OCI-LY7 (cell line): Measurements from ENCODE around the gene CD1E.

Source experiments
- EZH2phosphoT487 ChIP-seq: fragments of 200-600 bp; sonication (generic); IDR thresholded peaks from 2 replicates; pipeline ENCODE4 v1.6.1; 2018; ENCODE audit warnings: low read depth, borderline replicate concordance, mild to moderate bottlenecking, mixed run types, antibody characterized with exemption, low read length, moderate library complexity, mixed read lengths
- TF ChIP-seq, protein P1 (sequence below): fragments of 200-600 bp; sonication (generic); conservative IDR thresholded peaks from 2 replicates; pipeline ENCODE4 v1.5.1; 2014; ENCODE audit warnings: mild to moderate bottlenecking, antibody characterized with exemption, low read length, moderate library complexity, mixed read lengths

DNA sequence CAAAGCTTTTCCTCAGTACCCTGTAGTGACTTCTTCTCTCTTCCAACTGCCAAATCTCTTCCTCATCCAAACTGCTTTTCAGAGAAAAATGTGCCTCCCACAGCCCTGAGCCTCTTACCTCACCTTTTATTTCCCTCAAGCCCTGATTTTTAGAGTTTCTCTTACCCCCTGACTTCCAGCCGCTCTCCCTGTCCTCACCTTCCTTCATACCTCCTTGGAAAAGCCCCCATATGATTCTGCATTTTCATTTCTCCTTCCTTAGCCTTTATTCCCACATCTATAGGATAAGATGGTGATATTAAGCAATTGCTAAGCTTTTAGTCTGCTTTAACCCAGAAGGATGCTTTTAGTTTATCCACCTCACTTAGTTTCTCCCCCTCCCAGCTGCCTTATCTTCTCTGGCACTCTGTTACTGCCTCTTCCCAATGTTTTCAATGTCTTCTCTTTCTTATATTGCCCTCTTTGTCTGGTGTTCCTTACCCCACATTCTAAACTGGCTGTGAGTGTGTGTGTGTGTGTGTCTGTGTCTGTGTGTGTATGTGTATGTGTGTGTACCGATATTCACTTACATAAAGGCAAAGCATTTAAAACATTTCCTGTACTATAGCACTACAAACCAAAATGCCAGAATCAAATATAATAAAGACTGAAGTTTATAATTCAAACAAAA is 22.1 kb upstream of the CD1E start, which contains the start of gene CD1B:
- TF ChIP-seq, protein P1, sequence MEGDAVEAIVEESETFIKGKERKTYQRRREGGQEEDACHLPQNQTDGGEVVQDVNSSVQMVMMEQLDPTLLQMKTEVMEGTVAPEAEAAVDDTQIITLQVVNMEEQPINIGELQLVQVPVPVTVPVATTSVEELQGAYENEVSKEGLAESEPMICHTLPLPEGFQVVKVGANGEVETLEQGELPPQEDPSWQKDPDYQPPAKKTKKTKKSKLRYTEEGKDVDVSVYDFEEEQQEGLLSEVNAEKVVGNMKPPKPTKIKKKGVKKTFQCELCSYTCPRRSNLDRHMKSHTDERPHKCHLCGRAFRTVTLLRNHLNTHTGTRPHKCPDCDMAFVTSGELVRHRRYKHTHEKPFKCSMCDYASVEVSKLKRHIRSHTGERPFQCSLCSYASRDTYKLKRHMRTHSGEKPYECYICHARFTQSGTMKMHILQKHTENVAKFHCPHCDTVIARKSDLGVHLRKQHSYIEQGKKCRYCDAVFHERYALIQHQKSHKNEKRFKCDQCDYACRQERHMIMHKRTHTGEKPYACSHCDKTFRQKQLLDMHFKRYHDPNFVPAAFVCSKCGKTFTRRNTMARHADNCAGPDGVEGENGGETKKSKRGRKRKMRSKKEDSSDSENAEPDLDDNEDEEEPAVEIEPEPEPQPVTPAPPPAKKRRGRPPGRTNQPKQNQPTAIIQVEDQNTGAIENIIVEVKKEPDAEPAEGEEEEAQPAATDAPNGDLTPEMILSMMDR, result no peak
- TF ChIP-seq EZH2phosphoT487, result no peak
